PC-3 (cell line): ENCODE results near the gene DCAF4.

ENCODE experiments used
- EZH2 ChIP-seq: fragments of 300-600 bp; sonication (generic); IDR thresholded peaks from one replicate; pipeline ENCODE4 v1.6.1; 2017; ENCODE audit warnings: antibody characterized with exemption, mild to moderate bottlenecking, low read length; ENCODE audit not compliant: unreplicated experiment
- EZH2phosphoT487 ChIP-seq: fragments of 300-600 bp; sonication (generic); IDR thresholded peaks from 2 replicates; pipeline ENCODE4 v1.6.1; 2018; ENCODE audit warnings: mild to moderate bottlenecking, antibody characterized with exemption, low read length, borderline replicate concordance

- TF ChIP-seq EZH2phosphoT487 (no peak), EZH2 (no peak)
Measured at GRCh38 chr14:72887514-72887913, 38.8 kb upstream of the DCAF4 start.
